ENCODE results near the gene VAV2.

Gene VAV2

DNA sequence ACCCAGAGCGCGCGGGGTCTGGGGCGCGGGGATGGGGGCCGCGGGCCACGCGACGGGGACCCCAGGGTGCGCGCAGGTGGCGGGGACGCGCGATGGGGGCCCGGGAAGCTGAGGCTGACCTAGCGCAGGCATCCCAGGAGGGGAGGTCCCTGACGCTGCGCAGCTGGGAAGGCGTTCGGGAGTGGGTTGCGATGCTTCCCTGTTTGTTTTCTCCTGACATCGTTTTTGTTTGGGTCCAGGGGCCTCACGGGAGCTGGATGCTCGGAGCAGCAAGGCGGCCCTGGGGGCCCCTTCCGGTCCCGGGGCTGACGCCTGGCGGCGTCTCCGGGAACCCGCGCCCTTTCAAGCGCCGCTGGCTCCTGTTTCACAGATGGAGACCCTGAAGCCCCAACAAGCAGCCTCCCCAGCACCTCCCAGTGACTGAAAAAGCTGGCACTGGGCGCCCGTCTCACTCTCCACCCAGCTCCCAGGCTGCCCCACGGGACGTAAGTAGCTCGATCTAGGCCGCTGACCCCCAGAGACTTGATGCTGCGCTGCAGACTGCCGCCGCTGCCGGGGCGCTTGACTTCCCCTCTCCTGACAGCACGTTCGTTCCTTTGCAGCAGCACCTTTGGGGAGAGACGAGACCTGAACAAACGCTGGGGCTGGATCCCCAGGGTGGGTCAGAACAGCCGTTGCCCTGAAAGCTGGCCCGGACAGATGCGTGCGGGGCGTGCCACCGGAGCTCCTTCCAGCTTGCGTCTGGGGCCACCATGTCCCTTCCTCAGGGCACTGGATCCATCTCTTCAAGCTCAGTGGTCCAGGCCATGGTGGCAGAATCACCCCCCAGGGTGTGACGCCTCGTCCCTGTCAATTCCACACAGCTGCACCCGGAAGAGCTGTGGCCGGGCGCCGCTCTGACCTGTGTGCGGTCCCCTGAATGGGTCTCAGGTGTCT, 33.8 kb upstream of the VAV2 start:
- H3K4me1 ChIP-seq (ENCODE audit: insufficient read depth, low read length) = peaks cover 5% of the 10 kb centered on the region; the same call in 1 of the 2 replicates
- WGBS = 16% methylated on average over 66 of the region's 66 CpGs
- 0 out of 2 replicates have a peak overlapping the region, but pooled peaks have one; percentile 45 for H3K27ac ChIP-seq (ENCODE audit: low read depth, low read length)
- H3K4me3 ChIP-seq (ENCODE audit: low read length) = peak overlapping the region; percentile 76
- peaks cover 20% of the 10 kb centered on the region for H3K36me3 ChIP-seq (ENCODE audit: insufficient read depth, low read length)
- H3K9ac ChIP-seq (ENCODE audit: low read depth, low read length) = peak overlapping the region; percentile 29; the same call in 1 of the 2 replicates
- H3K9me3 ChIP-seq (ENCODE audit: insufficient read depth, low read depth, low read length) = no peaks in the 10 kb centered on the region
- no peaks in the 10 kb centered on the region for H3K27me3 ChIP-seq (ENCODE audit: insufficient read depth, low read length)

DNA sequence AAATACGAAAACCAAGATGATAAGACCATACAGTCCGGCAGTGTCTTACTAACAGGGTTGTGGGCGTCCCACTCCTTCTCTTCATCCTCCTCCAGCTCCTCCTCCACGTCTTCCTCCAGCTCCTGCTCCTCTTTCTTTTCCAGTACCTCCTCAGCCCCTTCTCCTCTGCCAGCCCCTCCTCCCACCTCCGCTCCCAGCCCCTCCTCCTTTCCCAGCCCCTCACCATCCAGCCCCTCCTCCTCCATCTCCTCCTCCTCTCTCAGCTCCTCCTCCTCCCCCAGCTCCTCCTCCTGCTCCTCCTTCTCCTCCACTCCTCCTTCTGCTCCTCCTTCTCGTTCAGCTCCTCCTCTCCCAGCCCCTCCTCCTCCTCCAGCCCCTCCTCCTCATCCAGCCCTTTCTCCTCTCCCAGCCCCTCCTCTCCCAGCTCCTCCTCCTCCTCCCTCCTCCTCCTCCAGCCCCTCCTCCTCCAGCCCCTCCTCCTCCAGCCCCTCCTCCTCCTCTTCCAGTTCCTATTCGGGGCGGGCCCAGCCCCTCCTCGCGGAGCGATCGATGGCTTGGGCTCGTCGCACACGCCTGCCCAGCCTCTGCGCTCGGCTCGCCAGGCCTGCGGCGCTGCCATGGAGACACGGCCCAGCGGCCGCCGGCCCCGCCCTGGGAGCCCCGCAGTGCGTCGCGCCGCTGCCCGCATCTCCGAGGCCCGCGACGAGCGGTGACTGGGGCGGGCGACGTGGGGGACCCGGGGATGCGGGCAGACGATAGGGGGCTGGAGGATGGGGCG, 32.9 kb upstream of the VAV2 start, which contains the start of gene BRD3OS:
BRD3OS (plus strand) TSS at position 654 of the 778 bp plus-strand sequence. CDS start 1,267 bp downstream, outside the sequence.
- H3K9ac ChIP-seq (ENCODE audit: low read depth, low read length) = peak within 1 kb of the TSS; percentile 29; the same call in 1 of the 2 replicates
- WGBS = 2% methylated on average over 43 of the region's 43 CpGs
- H3K36me3 ChIP-seq (ENCODE audit: insufficient read depth, low read length) = peaks cover 12% of the 10 kb centered on the region; the same call in 1 of the 2 replicates
- 0 out of 2 replicates have a peak within 1 kb of the TSS, but pooled peaks have one; percentile 45 for H3K27ac ChIP-seq (ENCODE audit: low read depth, low read length)
- H3K4me1 ChIP-seq (ENCODE audit: insufficient read depth, low read length) = peaks cover 5% of the 10 kb centered on the region; the same call in 1 of the 2 replicates
- peak within 1 kb of the TSS; percentile 76 for H3K4me3 ChIP-seq (ENCODE audit: low read length)
- no peaks in the 10 kb centered on the region for H3K27me3 ChIP-seq (ENCODE audit: insufficient read depth, low read length)
- H3K9me3 ChIP-seq (ENCODE audit: insufficient read depth, low read depth, low read length) = no peaks in the 10 kb centered on the region

DNA sequence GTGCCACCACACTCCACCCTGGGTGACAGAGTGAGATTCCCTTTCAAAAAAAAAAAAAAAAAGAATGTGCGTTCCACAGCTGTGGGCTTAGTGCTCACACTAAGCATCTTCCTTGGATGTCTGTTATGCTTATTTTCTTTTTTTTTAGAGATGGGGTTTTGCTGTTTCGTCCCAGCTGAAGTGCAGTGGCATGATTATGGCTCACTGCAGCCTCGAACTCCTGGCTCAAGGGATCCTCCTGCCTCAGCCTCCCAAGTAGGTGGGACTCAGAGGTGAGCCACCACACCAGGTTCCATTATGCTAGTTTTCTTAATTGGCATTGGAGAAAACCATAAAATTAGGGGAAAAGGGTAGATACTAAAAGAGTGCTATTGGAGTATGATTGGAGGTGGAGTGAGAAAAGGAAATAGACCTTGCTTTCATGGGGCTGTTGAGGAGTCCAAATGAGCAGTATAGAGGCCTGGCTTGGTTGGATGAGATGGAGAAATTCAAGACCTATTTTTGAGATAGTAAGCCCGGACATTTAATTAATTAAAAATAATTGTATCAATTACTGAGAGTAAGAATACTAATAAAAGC, 32.2 kb upstream of the VAV2 start:
- peaks cover 11% of the 10 kb centered on the region; the same call in 1 of the 2 replicates for H3K36me3 ChIP-seq (ENCODE audit: insufficient read depth, low read length)
- H3K9me3 ChIP-seq (ENCODE audit: insufficient read depth, low read depth, low read length) = no peaks in the 10 kb centered on the region; the same call in 1 of the 2 replicates
- no peak overlapping the region for H3K9ac ChIP-seq (ENCODE audit: low read depth, low read length)
- no peaks in the 10 kb centered on the region for H3K27me3 ChIP-seq (ENCODE audit: insufficient read depth, low read length)
- peak overlapping the region; percentile 43 for H3K4me3 ChIP-seq (ENCODE audit: low read length)
- 94% methylated on average over 3 of the region's 4 CpGs for WGBS
- H3K4me1 ChIP-seq (ENCODE audit: insufficient read depth, low read length) = peaks cover 5% of the 10 kb centered on the region; the same call in 1 of the 2 replicates
- no peak overlapping the region for H3K27ac ChIP-seq (ENCODE audit: low read depth, low read length)

DNA sequence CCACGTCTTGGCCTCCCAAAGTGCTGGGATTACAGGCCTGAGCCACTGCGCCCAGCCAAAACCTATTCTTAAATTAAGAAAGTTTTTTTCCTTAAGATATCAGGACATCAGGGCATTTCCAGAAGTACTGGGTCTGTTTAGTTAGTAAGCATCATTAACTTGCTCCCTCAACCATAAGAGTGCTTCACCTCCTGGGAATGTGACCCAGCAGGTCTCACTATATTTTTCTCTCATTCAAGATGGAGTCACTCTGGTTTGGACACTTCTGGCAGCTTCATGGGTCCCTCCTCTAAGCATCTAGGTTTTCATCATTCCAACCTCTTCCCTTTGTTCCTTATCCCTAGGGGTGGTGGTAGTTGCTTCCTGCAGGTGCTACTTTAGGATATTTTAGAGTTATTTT, 22.8 kb upstream of the VAV2 start:
- H3K27ac ChIP-seq (ENCODE audit: low read depth, low read length) = no peak overlapping the region
- no peaks in the 10 kb centered on the region for H3K36me3 ChIP-seq (ENCODE audit: insufficient read depth, low read length)
- no peak overlapping the region for H3K9ac ChIP-seq (ENCODE audit: low read depth, low read length)
- no peaks in the 10 kb centered on the region for H3K27me3 ChIP-seq (ENCODE audit: insufficient read depth, low read length)
- peaks cover 36% of the 10 kb centered on the region for H3K9me3 ChIP-seq (ENCODE audit: insufficient read depth, low read depth, low read length)
- WGBS = 75% methylated on average over 2 of the region's 2 CpGs
- H3K4me3 ChIP-seq (ENCODE audit: low read length) = no peak overlapping the region
- no peaks in the 10 kb centered on the region for H3K4me1 ChIP-seq (ENCODE audit: insufficient read depth, low read length)

DNA sequence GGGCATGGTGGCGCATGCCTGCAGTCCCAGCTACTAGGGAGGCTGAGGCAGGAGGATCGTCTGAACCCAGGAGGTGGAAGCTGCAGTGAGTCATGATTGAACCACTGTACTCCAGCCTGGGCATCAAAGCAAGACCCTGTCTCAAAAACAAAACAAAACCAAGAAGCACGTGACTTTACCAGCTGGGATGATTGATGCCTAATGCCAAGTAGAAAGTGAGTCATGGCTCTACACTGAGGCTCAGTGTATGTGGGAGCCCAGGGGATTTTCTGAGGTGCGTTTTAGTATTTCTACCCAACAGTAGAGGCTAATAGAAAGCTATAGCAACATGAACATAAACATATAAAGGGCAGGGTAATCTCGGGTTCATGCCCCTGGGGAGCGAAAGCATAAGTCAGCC, 19.3 kb upstream of the VAV2 start:
- peaks cover 32% of the 10 kb centered on the region for H3K9me3 ChIP-seq (ENCODE audit: insufficient read depth, low read depth, low read length)
- no peak overlapping the region for H3K27ac ChIP-seq (ENCODE audit: low read depth, low read length)
- no peaks in the 10 kb centered on the region for H3K4me1 ChIP-seq (ENCODE audit: insufficient read depth, low read length)
- 93% methylated on average over 6 of the region's 6 CpGs for WGBS
- H3K4me3 ChIP-seq (ENCODE audit: low read length) = 0 out of 2 replicates have a peak overlapping the region, but pooled peaks have one; percentile 13
- no peaks in the 10 kb centered on the region for H3K36me3 ChIP-seq (ENCODE audit: insufficient read depth, low read length)
- H3K9ac ChIP-seq (ENCODE audit: low read depth, low read length) = no peak overlapping the region
- H3K27me3 ChIP-seq (ENCODE audit: insufficient read depth, low read length) = no peaks in the 10 kb centered on the region

DNA sequence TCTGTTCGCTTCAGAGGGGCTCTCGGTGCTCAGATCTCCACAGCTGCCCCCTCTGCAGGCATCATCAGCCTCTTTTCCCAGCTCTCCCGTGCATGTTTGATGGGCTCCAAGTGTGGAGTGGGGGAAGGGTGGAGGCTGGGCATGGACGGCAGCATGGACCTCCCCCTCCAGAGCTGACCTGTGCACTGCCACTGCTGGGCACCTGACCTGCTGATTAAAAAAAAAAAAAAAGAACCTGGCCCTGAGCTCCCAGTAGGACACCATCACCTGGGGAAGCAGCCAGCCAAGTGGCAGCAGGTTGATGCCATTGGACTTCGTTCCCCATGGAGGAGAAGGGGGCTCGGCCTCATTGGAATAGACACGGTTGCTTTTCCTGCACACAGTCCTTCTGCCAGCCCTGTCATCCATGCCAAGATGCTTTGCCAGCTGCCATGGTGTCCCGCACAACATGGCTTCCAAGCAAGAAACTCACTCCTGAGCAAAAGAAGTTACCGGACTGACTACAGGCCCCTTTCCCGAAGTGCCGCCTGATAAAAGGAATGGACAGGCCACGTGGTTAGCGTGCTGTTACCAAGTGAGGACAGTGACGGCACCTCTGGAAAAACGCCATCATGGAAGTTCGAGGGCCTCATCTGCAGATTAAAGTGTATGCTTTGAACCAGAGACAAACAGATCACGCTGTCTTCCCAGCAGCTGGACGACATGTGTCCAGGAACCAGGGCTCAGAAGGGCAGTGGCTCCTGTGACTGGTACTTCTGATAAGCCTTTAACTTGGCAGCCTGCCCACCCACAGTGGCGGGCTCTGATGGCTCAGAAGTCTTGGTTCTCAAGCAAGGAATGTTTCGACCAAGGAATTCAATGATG, 18.4 kb upstream of the VAV2 start:
- no peaks in the 10 kb centered on the region for H3K36me3 ChIP-seq (ENCODE audit: insufficient read depth, low read length)
- peaks cover 31% of the 10 kb centered on the region for H3K9me3 ChIP-seq (ENCODE audit: insufficient read depth, low read depth, low read length)
- H3K4me3 ChIP-seq (ENCODE audit: low read length) = no peak overlapping the region
- H3K27ac ChIP-seq (ENCODE audit: low read depth, low read length) = no peak overlapping the region
- H3K9ac ChIP-seq (ENCODE audit: low read depth, low read length) = no peak overlapping the region
- H3K27me3 ChIP-seq (ENCODE audit: insufficient read depth, low read length) = no peaks in the 10 kb centered on the region
- H3K4me1 ChIP-seq (ENCODE audit: insufficient read depth, low read length) = no peaks in the 10 kb centered on the region
- 92% methylated on average over 20 of the region's 20 CpGs for WGBS

DNA sequence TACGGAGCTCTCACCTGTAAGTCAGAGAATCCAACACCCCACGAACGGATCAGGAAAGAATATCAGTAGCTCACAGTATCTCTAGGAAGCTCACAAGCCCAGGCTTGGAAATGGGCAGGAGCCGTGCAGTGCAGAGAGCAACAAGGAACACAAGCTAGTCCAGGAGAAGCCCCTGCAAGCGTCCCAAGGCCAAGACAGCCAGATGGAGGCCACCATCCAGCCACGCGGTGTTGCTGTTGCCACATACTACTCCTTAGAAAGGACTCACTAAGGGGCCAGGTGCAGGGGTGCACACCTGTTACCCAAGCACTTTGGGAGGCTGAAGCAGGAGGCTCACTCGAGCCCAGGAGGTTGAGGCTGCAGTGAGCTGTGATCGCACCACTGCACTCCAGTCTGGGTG, 15.4 kb upstream of the VAV2 start:
- Histone ChIP-seq H3K4me3 (ENCODE audit: low read length) (no peak overlapping the region), H3K27ac (ENCODE audit: low read depth, low read length) (no peak overlapping the region), H3K36me3 (ENCODE audit: insufficient read depth, low read length) (no peaks in the 10 kb centered on the region), H3K4me1 (ENCODE audit: insufficient read depth, low read length) (no peaks in the 10 kb centered on the region), H3K9ac (ENCODE audit: low read depth, low read length) (no peak overlapping the region), H3K27me3 (ENCODE audit: insufficient read depth, low read length) (no peaks in the 10 kb centered on the region), H3K9me3 (ENCODE audit: insufficient read depth, low read depth, low read length) (peaks cover 19% of the 10 kb centered on the region)
- WGBS = 92% methylated on average over 9 of the region's 9 CpGs

DNA sequence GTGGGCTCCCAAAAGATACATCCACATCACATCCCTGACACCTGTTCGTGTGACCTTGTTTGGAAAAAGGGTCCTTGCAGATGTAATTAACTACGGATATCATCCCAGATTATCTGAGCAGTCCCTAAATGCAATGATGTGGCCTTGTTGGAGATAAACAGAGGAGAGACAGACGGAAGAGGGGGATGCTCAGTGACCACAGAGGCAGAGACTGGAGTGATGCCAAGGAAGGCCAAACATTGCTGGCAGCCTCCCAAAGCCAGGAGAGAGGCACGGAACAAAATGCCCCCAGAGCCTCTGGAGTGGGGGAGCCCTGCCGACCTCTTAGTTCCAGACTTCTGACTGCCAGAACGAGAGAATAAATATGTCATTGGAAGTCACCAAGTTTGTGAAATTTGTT, 15.0 kb upstream of the VAV2 start:
- no peak overlapping the region for H3K27ac ChIP-seq (ENCODE audit: low read depth, low read length)
- WGBS = 90% methylated on average over 6 of the region's 6 CpGs
- peaks cover 19% of the 10 kb centered on the region for H3K9me3 ChIP-seq (ENCODE audit: insufficient read depth, low read depth, low read length)
- no peak overlapping the region for H3K4me3 ChIP-seq (ENCODE audit: low read length)
- H3K36me3 ChIP-seq (ENCODE audit: insufficient read depth, low read length) = no peaks in the 10 kb centered on the region
- H3K27me3 ChIP-seq (ENCODE audit: insufficient read depth, low read length) = no peaks in the 10 kb centered on the region
- no peak overlapping the region for H3K9ac ChIP-seq (ENCODE audit: low read depth, low read length)
- no peaks in the 10 kb centered on the region for H3K4me1 ChIP-seq (ENCODE audit: insufficient read depth, low read length)

DNA sequence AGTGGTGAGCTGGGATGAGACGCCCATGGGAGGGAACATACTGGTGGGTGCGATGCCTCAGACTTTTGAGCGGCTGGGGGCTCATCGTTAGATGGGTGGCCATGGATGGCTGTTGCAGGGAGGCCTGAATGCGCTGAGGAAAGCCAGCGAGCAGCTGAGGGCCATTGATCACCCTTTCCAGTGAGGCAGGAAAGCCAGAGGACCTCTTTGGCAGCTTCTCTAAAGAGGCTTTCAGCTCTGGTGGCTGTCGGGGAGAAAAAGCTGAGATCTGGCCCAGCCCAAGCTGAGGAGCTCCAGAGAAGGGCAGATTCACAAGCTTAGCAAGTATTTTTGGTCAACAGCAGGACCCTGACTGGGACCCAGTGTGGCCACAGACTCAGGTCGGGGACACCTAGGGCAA, 13.3 kb upstream of the VAV2 start:
- Histone ChIP-seq H3K27ac (ENCODE audit: low read depth, low read length) (no peak overlapping the region), H3K4me3 (ENCODE audit: low read length) (no peak overlapping the region), H3K27me3 (ENCODE audit: insufficient read depth, low read length) (no peaks in the 10 kb centered on the region), H3K36me3 (ENCODE audit: insufficient read depth, low read length) (no peaks in the 10 kb centered on the region), H3K4me1 (ENCODE audit: insufficient read depth, low read length) (no peaks in the 10 kb centered on the region), H3K9me3 (ENCODE audit: insufficient read depth, low read depth, low read length) (peaks cover 5% of the 10 kb centered on the region), H3K9ac (ENCODE audit: low read depth, low read length) (no peak overlapping the region)
- 94% methylated on average over 8 of the region's 8 CpGs for WGBS

DNA sequence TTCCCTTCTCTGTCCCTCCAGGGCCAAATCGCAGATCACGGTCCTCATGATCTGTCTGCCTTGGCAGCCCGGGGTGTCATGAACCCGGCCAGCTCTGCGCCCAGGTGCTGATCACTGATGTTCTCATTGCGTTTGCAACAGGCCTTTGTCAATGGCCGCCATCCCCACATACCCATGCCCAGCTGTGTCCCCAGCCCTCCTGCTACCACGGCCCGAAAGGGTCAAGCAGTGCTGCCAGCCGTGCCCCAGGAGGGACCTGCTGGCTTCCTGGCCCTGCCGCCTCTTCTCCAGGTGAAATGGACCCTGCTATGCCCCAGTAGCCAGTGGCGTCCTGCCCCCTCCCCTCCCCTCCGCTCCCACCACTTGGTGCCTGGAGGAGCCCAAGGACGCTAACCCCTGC, 12.8 kb upstream of the VAV2 start:
- Histone ChIP-seq H3K9me3 (ENCODE audit: insufficient read depth, low read depth, low read length) (0 out of 2 replicates have a peak, but pooled peaks cover under 1% of the 10 kb centered on the region), H3K9ac (ENCODE audit: low read depth, low read length) (no peak overlapping the region), H3K36me3 (ENCODE audit: insufficient read depth, low read length) (no peaks in the 10 kb centered on the region), H3K27me3 (ENCODE audit: insufficient read depth, low read length) (no peaks in the 10 kb centered on the region), H3K4me3 (ENCODE audit: low read length) (no peak overlapping the region), H3K4me1 (ENCODE audit: insufficient read depth, low read length) (no peaks in the 10 kb centered on the region), H3K27ac (ENCODE audit: low read depth, low read length) (no peak overlapping the region)
- 87% methylated on average over 14 of the region's 14 CpGs for WGBS

All from HUES64 (cell line).